HepG2 (cell line): ENCODE results near the gene HYOU1. TPM values are rescaled to one million over a fixed set of nuclear protein-coding genes. Genes with fewer than 3 reads are reported as not detected.

Source experiments
- GZF1 ChIP-seq: sonication (generic); formaldehyde crosslinking; IDR thresholded peaks from 2 replicates; pipeline ENCODE4 v1.5.1; 2020; ENCODE audit warnings: mild to moderate bottlenecking, missing genetic modification reagents
- HOXA9 ChIP-seq: sonication (generic); formaldehyde crosslinking; IDR thresholded peaks from 2 replicates; pipeline ENCODE4 v1.8.1; 2022; ENCODE audit warnings: missing genetic modification reagents, mild to moderate bottlenecking, moderate library complexity, borderline replicate concordance
- KLF6 ChIP-seq: IDR thresholded peaks from 2 replicates; pipeline ENCODE4 v1.8.0; 2016; ENCODE audit warnings: missing biosample characterization, missing genetic modification reagents
- PBX2 ChIP-seq: IDR thresholded peaks from 2 replicates; pipeline ENCODE4 v1.6.1; 2016; ENCODE audit warnings: control low read depth
- PRPF4 ChIP-seq: fragments of 200-400 bp; formaldehyde crosslinking; IDR thresholded peaks from 2 replicates; pipeline ENCODE4 v1.6.1; 2016; ENCODE audit warnings: low read length, low read depth; ENCODE audit not compliant: poor library complexity, severe bottlenecking
- RBFOX2 ChIP-seq: fragments of 200-400 bp; formaldehyde crosslinking; IDR thresholded peaks from 2 replicates; pipeline ENCODE4 v1.6.1; 2017; ENCODE audit warnings: low read depth, mild to moderate bottlenecking, low read length
- SNAPC5 ChIP-seq: sonication (generic); formaldehyde crosslinking; IDR thresholded peaks from 2 replicates; pipeline ENCODE4 v1.8.1; 2023; ENCODE audit warnings: mild to moderate bottlenecking, missing genetic modification reagents, borderline replicate concordance
- SRSF9 ChIP-seq: fragments of 200-400 bp; formaldehyde crosslinking; IDR thresholded peaks from 2 replicates; pipeline ENCODE4 v1.6.1; 2018; ENCODE audit warnings: borderline replicate concordance, mild to moderate bottlenecking, low read depth, low read length; ENCODE audit not compliant: insufficient read depth, poor library complexity, severe bottlenecking
- TSC22D2 ChIP-seq: sonication (generic); formaldehyde crosslinking; IDR thresholded peaks from 2 replicates; pipeline ENCODE4 v1.5.1; 2020; ENCODE audit warnings: missing genetic modification reagents, mild to moderate bottlenecking, borderline replicate concordance
- ZBTB10 ChIP-seq: sonication (generic); formaldehyde crosslinking; IDR thresholded peaks from 2 replicates; pipeline ENCODE4 v1.4.0; 2020; ENCODE audit warnings: missing genetic modification reagents, borderline replicate concordance
- ZFAT ChIP-seq: sonication (generic); formaldehyde crosslinking; conservative IDR thresholded peaks from 2 replicates; pipeline ENCODE4 v1.8.1; 2023; ENCODE audit warnings: missing genetic modification reagents, inconsistent platforms
- ZFP36 ChIP-seq: fragments of 150-350 bp; IDR thresholded peaks from 2 replicates; pipeline ENCODE4 v1.6.1; 2018; ENCODE audit warnings: borderline replicate concordance, low read length, low read depth; ENCODE audit not compliant: partially characterized antibody
- ZGPAT ChIP-seq: IDR thresholded peaks from 2 replicates; pipeline ENCODE4 v1.6.1; 2016; ENCODE audit warnings: mild to moderate bottlenecking
- ZMYM2 ChIP-seq: sonication (generic); formaldehyde crosslinking; IDR thresholded peaks from 2 replicates; pipeline ENCODE4 v1.8.0; 2022; ENCODE audit warnings: mild to moderate bottlenecking, missing genetic modification reagents
- ZNF430 ChIP-seq: sonication (generic); formaldehyde crosslinking; IDR thresholded peaks from 2 replicates; pipeline ENCODE4 v1.9.0; 2021; ENCODE audit warnings: mild to moderate bottlenecking, missing genetic modification reagents
- ZNF547 ChIP-seq: sonication (generic); formaldehyde crosslinking; IDR thresholded peaks from 2 replicates; pipeline ENCODE4 v1.5.1; 2020; ENCODE audit warnings: mild to moderate bottlenecking, missing genetic modification reagents
- ZNF569 ChIP-seq: sonication (generic); formaldehyde crosslinking; IDR thresholded peaks from 2 replicates; pipeline ENCODE4 v1.5.0; 2020; ENCODE audit warnings: mild to moderate bottlenecking, missing genetic modification reagents, moderate library complexity, borderline replicate concordance
- ZNF607 ChIP-seq: sonication (generic); formaldehyde crosslinking; IDR thresholded peaks from 2 replicates; pipeline ENCODE4 v1.5.1; 2020; ENCODE audit warnings: missing genetic modification reagents, mild to moderate bottlenecking, borderline replicate concordance
- ZNF709 ChIP-seq: sonication (generic); formaldehyde crosslinking; IDR thresholded peaks from 2 replicates; pipeline ENCODE4 v1.5.0; 2020; ENCODE audit warnings: mild to moderate bottlenecking, missing genetic modification reagents
- ZNF770 ChIP-seq: sonication (generic); formaldehyde crosslinking; IDR thresholded peaks from 2 replicates; pipeline ENCODE4 v1.5.0; 2020; ENCODE audit warnings: mild to moderate bottlenecking, missing genetic modification reagents
- ZSCAN12 ChIP-seq: sonication (generic); formaldehyde crosslinking; IDR thresholded peaks from 2 replicates; pipeline ENCODE4 v1.9.0; 2021; ENCODE audit warnings: mild to moderate bottlenecking, missing genetic modification reagents
- ZSCAN9 ChIP-seq: IDR thresholded peaks from 2 replicates; pipeline ENCODE4 v1.6.1; 2016; ENCODE audit warnings: borderline replicate concordance
- polyA plus RNA-seq, 8 experiments: library from polyadenylated mRNA; depleted of rRNA in 3 of 8; stranded (reverse) in 7 of 8; unstranded in 1 of 8; fragments of >200 nt; fragmentation: Illumina TruSeq in 4 of 8; extraction: Trizol in 4 of 8; gene quantifications; 2 replicates each; pipeline versions ENCODE4 v1.2.1 to v1.2.3, GENCODE V29; 2011 to 2016; ENCODE audit warnings: low read depth in 4 of 8, missing spikeins in 1 of 8, mixed read lengths in 1 of 8; ENCODE audit not compliant: insufficient read depth in 1 of 8
- total RNA-seq, 5 experiments: library from RNA; depleted of rRNA; stranded (reverse); fragments of >200 nt; fragmentation: Illumina TruSeq; extraction: Trizol; gene quantifications; 2 replicates each; pipeline ENCODE4 v1.2.3, GENCODE V29; 2016; ENCODE audit warnings: low read depth in 1 of 5

HYOU1 gene
- total and polyA plus RNA-seq, 2 of the 13 experiments (the other 11 are each of a cell fraction or from before 2014, with no cell fraction given), result 127 to 155 TPM

- TF ChIP-seq ZSCAN12 (CRISPR knock-in tag) (no peak; the same call in 1 of the 2 replicates), RBFOX2 (peak; percentile 77), ZNF569 (CRISPR knock-in tag) (no peak), SNAPC5 (CRISPR knock-in tag) (no peak), ZSCAN9 (peak; percentile 91), ZNF607 (CRISPR knock-in tag) (0 out of 2 replicates have a peak, but pooled peaks have one; percentile 31), ZFAT (CRISPR knock-in tag) (no peak), ZNF547 (CRISPR knock-in tag) (0 out of 2 replicates have a peak, but pooled peaks have one; percentile 64), TSC22D2 (CRISPR knock-in tag) (0 out of 2 replicates have a peak, but pooled peaks have one; percentile 63), ZFP36 (no peak), ZNF430 (CRISPR knock-in tag) (peak; percentile 76; the same call in 1 of the 2 replicates), ZNF709 (CRISPR knock-in tag) (peak; percentile 39), ZNF770 (no peak), HOXA9 (no peak), ZBTB10 (CRISPR knock-in tag) (peak; percentile 96), PBX2 (CRISPR knock-in tag) (no peak), PRPF4 (no peak), GZF1 (no peak), KLF6 (CRISPR knock-in tag) (no peak), SRSF9 (no peak), ZMYM2 (CRISPR knock-in tag) (peak; percentile 77), ZGPAT (peak; percentile 69)
Observed at GRCh38 chr11:119030329-119031047, 26.5 kb downstream of the HYOU1 start, which contains the start of gene SLC37A4 (continued).
